Measurements from ENCODE around the gene SLC6A12. TPM values are rescaled to one million over a fixed set of nuclear protein-coding genes. Genes with fewer than 3 reads are reported as not detected.

The SLC6A12 gene
- total RNA-seq, 1 experiment from 2014 or later = not detected

DNA sequence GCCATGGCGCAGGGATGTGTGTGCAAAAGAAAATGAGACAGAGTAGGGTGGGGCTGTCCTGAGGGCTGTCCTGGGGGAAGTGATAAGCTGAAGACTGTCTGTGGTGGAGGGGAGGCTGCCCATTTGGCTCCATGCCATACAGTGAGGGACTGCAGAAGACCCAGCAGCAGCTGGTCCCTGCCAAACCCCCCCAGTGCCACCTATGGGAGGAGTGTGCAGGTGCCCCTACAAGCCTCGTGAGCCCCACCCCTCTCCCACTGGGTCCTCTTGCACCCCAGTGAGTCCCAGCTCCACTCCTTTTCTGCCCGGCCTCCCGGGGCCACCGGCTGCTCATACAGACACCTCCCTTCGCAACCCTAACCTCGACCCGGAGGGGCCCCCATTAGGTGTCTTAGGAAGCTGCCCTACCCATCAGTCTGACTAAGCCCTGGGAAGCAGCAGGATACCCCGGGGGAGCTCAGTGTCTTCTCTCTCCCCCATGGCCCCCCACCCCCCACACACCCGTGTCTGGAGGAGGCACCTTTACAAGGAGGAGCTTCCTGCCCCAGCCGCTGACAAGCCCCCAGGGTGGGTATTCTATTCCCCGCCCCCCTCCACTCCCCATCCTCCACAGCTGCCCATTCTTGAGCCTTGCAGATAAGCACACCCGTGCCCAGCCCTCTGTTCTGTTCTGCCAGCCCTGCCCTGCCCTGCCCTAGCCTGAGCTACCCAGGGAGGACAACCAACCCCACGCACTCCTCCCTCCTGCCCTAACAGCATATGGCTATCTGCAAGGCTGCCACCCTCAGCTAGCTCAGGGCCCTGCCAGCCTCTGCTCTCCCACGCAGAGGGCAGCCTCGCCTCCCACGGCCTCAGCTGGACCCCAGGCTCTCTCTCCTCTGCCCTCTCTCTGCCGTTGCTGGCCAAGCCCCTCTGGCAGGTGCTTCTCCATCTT is 41.9 kb downstream of the SLC6A12 start:
- Histone ChIP-seq H3K27me3 (replicated peaks) (peaks cover 34% of the 10 kb centered on the region), H3K9me3 (replicated peaks) (no peaks in the 10 kb centered on the region), H3K36me3 (no peaks in the 10 kb centered on the region), H3K4me1 (replicated peaks) (peaks cover 10% of the 10 kb centered on the region), H3K27ac (no peak overlapping the region), H3K4me3 (no peak overlapping the region)
- no peak for DNase-seq (ENCODE audit: low read depth in 1 of 2, low spot score in 2 of 2)

DNA sequence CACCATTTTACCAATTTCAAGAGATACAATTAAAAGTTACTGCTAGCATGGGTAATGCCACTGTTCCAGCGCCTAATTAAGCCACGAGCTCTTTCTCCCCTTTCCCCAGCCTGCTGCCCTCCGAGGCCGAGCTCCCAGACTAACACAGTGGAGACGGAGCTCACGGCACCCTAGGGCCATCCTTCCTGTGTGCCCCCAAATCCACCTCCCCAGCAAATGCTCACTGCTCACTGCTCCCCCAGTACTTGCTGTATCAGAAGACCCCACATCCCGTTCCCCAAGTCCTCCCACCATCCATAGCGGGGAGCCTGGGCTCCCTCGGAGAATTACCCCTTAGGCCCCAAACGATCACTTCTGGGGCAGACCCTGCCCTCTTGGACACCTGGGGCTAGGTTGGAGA is 42.7 kb downstream of the SLC6A12 start:
- no peak overlapping the region for H3K4me3 ChIP-seq

DNA sequence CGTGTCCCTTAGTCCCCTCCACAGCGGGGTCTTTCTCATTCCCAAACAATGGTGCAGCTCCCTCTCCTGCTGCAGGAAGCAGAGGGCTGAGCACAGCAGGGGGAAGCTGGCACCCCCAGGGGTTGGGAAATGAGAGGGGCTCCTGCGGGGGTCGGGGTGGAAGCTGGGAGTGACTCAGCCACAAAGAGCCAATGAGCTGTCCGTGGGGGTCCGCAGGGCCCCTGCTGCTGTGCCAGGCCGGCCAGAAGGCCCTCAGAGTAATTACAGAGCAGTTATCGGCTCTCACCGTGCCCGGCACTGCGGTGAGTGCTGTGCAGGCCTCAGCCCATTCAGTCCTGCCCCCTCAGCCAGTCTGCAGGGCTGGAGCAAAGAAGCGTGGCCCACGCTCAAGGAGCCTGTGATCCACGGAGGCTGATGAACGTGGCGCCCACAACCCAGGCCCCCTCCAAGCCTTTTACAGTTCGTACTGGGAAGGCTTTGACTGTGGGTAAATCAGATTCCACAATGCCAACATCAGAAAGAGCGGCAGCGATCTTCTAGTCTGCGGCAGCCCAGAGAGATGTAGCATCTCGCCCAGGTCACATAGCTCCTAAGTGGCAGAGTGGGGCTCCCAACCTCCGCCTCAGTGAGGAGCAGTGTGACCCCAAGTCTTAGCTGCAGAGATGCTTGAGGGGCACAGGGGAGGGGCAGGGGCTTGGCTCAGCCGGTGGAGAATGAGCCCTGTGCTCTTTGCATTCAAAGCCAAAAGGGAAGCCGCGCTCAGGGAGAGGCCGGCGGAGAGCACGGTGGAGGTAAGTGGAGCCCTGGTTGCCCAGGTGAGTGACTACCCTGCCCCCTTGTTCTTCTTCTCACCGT is 43.4 kb downstream of the SLC6A12 start:
- DNase-seq (ENCODE audit: low read depth in 1 of 2, low spot score in 2 of 2) = no peak
- peaks cover 35% of the 10 kb centered on the region for H3K27me3 ChIP-seq (replicated peaks)

More for the DNA sequence above, 42.7 kb downstream of the SLC6A12 start:
- no peak for DNase-seq (ENCODE audit: low read depth in 1 of 2, low spot score in 2 of 2)
- Histone ChIP-seq H3K27ac (no peak overlapping the region), H3K9me3 (replicated peaks) (no peaks in the 10 kb centered on the region), H3K36me3 (no peaks in the 10 kb centered on the region), H3K27me3 (replicated peaks) (peaks cover 35% of the 10 kb centered on the region), H3K4me1 (replicated peaks) (peaks cover 3% of the 10 kb centered on the region)

DNA sequence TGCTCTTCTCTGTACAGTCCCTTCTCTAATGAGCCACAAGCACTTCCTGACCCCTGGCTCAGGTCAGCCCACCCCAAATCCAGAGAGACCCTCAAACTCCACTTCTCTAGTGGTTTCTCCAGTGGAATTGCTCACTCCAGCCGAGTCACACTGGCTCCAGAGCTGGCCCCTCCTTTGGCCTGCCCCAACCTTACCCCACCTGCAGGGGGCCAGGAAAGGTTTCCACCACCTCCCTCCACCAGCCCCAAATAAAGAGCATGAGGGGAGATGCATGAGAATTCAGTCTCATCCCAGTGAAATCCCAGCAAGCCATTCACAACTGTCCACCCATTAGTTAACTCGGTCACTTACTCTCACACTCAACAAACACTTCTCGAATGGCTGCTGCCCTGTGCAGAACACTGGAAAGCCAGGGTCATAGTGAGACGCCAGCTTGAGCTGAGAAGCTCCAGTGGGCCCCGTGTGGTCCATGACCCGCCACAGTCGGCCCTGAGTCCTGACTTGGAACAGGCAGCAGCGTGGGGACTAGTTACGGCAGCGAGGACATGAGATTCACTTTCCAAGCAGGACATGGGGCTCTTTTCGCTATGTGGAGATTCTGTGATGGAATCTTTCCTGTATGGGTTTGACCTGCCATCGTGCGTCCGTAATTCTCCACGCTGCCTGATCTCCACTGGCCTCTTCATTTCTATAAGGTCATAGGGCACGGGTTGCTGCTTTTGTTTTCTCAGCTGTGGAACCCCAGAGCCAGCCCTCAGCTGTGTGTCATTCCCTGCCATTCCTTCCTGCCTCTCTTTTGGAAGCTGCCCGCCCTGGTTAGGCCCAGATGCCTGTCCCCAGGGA is 44.2 kb downstream of the SLC6A12 start:
- H3K4me1 ChIP-seq (replicated peaks) = no peaks in the 10 kb centered on the region
- no peaks in the 10 kb centered on the region for H3K36me3 ChIP-seq
- H3K9me3 ChIP-seq (replicated peaks) = no peaks in the 10 kb centered on the region
- H3K27ac ChIP-seq = no peak overlapping the region
- DNase-seq (ENCODE audit: low read depth in 1 of 2, low spot score in 2 of 2) = no peak
- H3K4me3 ChIP-seq = no peak overlapping the region
- peaks cover 35% of the 10 kb centered on the region for H3K27me3 ChIP-seq (replicated peaks)

More for the DNA sequence above, 43.4 kb downstream of the SLC6A12 start:
- H3K4me3 ChIP-seq = no peak overlapping the region
- no peak overlapping the region for H3K27ac ChIP-seq
- no peaks in the 10 kb centered on the region for H3K36me3 ChIP-seq
- H3K4me1 ChIP-seq (replicated peaks) = no peaks in the 10 kb centered on the region
- H3K9me3 ChIP-seq (replicated peaks) = no peaks in the 10 kb centered on the region

DNA sequence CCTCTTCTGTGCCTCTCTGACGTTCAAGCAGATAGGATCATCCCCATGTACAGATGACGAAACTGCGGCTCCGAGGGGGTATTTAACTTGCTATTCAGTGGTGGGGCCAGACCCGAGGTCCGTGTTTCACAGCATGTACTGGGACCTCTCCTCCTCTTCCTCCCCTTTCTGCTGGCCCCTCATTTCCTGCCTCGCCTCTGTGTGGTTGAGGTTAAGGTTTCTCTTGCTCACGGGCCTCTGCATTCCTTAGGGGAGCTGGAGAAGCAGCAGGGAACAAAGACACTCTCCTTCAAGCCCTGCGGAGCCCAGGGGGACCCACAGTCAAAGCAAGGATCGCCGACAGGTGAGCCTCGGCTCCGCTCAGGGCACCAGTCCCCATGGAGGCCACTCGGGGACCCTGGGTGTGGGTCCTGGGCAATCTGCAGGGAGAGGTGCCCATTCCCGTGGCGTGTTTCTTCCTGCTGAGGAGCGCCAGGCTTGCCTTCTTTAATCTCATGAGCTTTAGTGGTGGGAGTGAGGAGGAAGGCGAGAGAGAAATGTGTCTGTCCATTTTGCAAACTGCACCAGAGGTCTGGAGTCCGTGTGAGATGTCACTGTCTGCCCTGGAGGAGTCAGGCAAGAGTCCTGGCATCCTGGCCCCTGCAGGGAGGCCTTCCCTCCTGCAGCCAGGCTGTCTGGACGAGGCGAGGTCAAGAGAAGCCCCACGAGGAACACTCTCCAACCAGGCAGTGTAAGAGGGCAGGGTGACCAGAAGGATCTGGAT is 45.0 kb downstream of the SLC6A12 start:
- Histone ChIP-seq H3K36me3 (no peaks in the 10 kb centered on the region), H3K4me1 (replicated peaks) (no peaks in the 10 kb centered on the region), H3K9me3 (replicated peaks) (no peaks in the 10 kb centered on the region), H3K4me3 (no peak overlapping the region), H3K27me3 (replicated peaks) (peaks cover 41% of the 10 kb centered on the region), H3K27ac (no peak overlapping the region)
- DNase-seq (ENCODE audit: low read depth in 1 of 2, low spot score in 2 of 2) = no peak

DNA sequence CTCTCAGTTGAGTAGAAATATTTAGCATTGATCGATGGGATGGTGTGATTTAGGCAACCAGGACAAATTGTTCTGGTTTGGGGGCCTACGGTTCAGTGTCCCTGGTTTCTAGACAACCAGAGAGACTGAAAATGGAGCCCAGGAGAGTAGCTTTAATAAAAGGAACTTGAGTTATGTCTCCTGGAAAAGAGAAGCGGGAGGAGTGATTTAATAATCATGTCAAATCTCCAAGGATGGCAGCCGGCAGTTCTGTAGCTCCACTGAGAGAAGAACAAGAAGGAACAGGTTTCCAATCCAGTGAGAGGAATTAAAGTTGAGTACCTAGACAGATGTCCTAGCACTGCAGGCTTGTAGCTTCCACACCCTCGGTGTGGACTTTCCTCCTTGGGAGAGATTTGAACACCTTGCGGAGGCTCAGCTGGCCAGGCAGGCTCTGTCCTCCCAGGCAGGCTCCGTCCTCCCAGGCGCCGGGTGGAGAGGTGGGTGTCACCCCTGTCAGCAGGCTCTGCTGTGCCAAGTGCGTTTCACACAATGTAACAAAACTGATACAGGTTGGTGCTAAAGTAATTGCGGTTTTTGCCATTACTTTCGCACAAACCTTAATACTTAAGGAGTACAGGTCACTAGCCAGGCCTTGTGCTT is 45.9 kb downstream of the SLC6A12 start:
- Histone ChIP-seq H3K27me3 (replicated peaks) (peaks cover 35% of the 10 kb centered on the region), H3K9me3 (replicated peaks) (no peaks in the 10 kb centered on the region), H3K4me3 (no peak overlapping the region), H3K27ac (no peak overlapping the region), H3K4me1 (replicated peaks) (no peaks in the 10 kb centered on the region), H3K36me3 (no peaks in the 10 kb centered on the region)
- no peak for DNase-seq (ENCODE audit: low read depth in 1 of 2, low spot score in 2 of 2)

DNA sequence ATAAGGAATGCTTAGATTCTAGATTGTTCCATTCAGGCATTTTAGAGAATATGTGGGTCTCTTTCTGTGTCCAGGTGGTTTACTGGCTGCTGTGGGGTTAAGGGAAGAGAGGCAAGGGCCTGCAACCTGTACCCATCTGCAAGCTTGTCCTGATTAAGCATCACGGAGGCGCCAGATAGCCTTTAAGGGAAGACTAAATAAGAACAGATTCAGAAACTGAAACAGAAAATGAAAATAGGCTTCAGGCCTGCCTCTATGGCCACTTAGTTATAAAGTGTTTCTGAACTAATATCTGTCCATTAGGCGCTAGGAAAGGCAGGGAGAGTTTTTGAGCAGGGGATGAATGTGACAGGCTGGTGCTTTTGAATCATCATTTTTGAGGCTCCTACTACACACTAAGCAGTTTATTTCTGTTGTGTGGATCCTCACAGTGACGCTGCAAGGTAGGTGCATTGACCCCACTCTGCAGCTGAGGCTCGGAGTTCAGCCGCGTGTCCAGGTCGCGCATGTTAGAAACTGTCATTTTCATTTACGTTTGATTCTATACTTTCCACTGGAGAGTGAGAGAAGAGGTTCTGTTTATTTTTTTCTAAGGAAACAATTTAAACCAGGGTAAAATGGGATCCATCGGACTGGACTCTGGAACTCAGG is 47.4 kb downstream of the SLC6A12 start:
- no peaks in the 10 kb centered on the region for H3K9me3 ChIP-seq (replicated peaks)
- H3K27me3 ChIP-seq (replicated peaks) = peaks cover 30% of the 10 kb centered on the region
- H3K4me1 ChIP-seq (replicated peaks) = no peaks in the 10 kb centered on the region
- no peak overlapping the region for H3K27ac ChIP-seq
- H3K36me3 ChIP-seq = no peaks in the 10 kb centered on the region
- no peak overlapping the region for H3K4me3 ChIP-seq
- DNase-seq (ENCODE audit: low read depth in 1 of 2, low spot score in 2 of 2) = no peak

DNA sequence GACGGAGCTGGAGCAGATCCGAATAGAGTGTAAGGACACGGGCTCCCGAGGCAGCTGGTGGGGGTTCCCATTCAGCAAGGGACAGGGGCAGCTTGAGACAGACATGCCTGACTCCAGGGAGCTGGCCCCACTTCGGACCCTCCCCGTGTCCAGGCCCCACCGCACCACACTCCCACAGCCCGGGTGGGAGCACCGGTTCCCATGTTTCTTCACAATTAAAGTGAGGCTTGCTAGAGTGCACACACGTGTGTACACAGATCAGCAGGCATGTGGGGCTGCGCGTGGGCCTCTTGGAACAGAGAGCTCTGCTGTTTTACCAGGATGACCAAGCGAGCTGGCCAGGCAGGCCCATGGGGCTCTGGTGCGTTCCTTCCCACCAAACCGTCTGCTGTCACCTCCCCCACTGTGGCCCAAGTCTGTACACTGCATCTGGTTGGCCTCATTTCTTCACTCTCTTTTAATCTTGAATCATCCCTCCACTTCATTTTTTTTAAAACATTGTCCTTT is 48.0 kb downstream of the SLC6A12 start:
- no peaks in the 10 kb centered on the region for H3K4me1 ChIP-seq (replicated peaks)
- DNase-seq (ENCODE audit: low read depth in 1 of 2, low spot score in 2 of 2) = no peak
- no peaks in the 10 kb centered on the region for H3K36me3 ChIP-seq
- no peak overlapping the region for H3K27ac ChIP-seq
- no peak overlapping the region for H3K4me3 ChIP-seq
- H3K27me3 ChIP-seq (replicated peaks) = peaks cover 30% of the 10 kb centered on the region
- no peaks in the 10 kb centered on the region for H3K9me3 ChIP-seq (replicated peaks)

DNA sequence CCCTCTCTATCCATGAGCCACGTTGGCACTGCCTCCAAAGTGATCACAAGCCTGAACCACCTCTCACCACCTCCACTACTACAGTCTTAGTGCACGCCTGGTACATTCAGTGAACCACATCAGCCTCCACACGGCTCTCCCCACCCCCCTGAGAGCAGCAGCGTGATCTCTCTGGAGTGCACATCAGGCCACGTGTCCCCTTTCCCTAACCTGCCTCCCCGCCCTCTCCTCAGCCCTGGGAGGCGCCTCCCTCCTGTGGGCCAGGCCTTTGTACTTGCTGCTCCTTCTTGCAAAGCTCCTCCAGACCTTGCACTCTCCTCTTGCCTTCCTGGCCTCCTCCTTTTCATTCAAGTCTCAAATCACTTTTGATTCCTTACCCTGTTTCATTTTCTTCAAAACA is 49.8 kb downstream of the SLC6A12 start:
- DNase-seq (ENCODE audit: low read depth in 1 of 2, low spot score in 2 of 2) = no peak
- Histone ChIP-seq H3K4me1 (replicated peaks) (no peaks in the 10 kb centered on the region), H3K4me3 (no peak overlapping the region), H3K27ac (no peak overlapping the region), H3K27me3 (replicated peaks) (peaks cover 37% of the 10 kb centered on the region), H3K36me3 (no peaks in the 10 kb centered on the region), H3K9me3 (replicated peaks) (no peaks in the 10 kb centered on the region)

DNA sequence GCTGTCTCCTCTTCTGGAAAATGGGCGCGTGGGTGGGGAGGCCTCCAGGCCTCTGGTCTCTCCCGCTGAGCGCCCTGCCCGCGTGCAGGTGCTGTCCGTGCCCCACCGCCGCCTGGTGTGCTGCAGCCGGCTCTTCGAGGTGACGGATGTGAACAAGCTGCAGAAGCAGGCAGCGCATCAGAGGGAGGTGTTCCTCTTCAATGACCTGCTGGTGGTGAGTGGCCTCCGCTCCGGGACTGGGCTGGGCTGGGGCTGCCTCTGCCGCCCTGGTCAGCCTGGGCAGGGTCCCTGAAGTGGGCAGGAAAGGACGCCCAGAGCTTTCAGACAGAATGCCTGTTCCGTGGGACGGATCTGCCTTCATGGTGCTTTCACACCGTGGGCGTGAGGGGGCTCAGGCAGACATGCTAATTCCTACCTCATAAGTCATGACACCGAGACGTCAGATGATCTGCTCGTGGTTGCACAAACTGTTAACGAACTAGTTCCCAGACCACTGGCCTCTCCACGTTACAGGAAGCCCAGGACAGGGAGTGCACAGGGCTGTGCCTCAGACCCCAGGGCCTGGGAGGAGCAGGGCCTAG is 50.5 kb downstream of the SLC6A12 start:
- Histone ChIP-seq H3K9me3 (replicated peaks) (no peaks in the 10 kb centered on the region), H3K4me3 (no peak overlapping the region), H3K27me3 (replicated peaks) (peaks cover 36% of the 10 kb centered on the region), H3K27ac (no peak overlapping the region), H3K36me3 (no peaks in the 10 kb centered on the region), H3K4me1 (replicated peaks) (no peaks in the 10 kb centered on the region)
- no peak for DNase-seq (ENCODE audit: low read depth in 1 of 2, low spot score in 2 of 2)

DNA sequence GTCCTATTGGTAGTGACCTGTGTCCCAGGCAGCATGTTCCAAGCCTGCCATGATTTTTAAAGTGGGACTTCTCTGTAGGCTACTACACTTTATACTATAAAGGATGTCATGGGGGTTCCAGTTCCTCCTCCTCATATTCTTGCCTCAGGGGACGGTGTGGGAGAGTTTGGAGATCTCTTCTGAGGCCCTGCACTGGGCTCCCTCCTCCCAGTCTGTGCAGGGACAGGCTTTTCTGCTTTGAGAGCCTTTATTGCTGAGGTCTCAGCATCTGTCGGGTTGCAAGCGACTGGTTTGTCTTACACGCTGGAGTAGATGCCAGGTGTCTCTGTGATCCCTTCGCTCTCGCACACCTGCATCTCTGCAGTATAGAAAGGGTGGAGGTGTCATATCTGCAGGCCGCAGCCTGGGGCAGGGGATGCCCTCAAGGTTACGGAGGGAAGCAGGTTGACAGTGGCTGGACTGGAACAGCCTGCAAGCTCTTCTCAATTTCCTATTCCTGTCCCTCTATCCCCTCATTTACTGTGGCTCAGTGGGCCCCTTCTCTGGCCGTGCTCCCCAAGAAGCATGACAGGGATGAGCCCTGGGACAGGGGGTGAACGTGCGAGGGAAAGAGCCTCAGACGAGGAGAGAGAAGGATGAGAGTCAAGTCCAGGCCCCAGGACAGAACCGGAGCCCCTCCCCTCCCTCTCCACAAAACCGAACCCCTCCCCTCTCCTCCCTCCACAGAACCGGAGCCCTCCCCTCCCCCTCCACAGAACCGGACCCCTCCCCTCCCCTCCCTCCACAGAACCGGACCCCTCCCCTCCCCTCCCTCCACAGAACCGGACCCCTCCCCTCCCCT is 51.3 kb downstream of the SLC6A12 start:
- Histone ChIP-seq H3K36me3 (no peaks in the 10 kb centered on the region), H3K4me3 (no peak overlapping the region), H3K27ac (no peak overlapping the region), H3K27me3 (replicated peaks) (peaks cover 32% of the 10 kb centered on the region), H3K9me3 (replicated peaks) (no peaks in the 10 kb centered on the region), H3K4me1 (replicated peaks) (no peaks in the 10 kb centered on the region)
- peak in 1 of 2 experiments; percentile 61 for DNase-seq (ENCODE audit: low read depth in 1 of 2, low spot score in 2 of 2)
